ENCODE data around the gene PDE11A.

Gene PDE11A

GRCh38 chr2:177756336-177756735 lies 316.2 kb downstream of the PDE11A start:
- no peak for DNase-seq

- no peak for DNase-seq
These were observed 318.1 kb downstream of the PDE11A start for GRCh38 chr2:177754492-177754873.

GRCh38 chr2:177753682-177754491 lies 318.7 kb downstream of the PDE11A start:
- no peak for DNase-seq

- DNase-seq = no peak
These were observed 324.2 kb downstream of the PDE11A start for GRCh38 chr2:177748360-177748759.

- DNase-seq = no peak
These were observed 325.2 kb downstream of the PDE11A start for GRCh38 chr2:177747384-177747783.

GRCh38 chr2:177746358-177746757 lies 326.2 kb downstream of the PDE11A start:
- no peak for DNase-seq

GRCh38 chr2:177745531-177745930 lies 327.0 kb downstream of the PDE11A start:
- DNase-seq = no peak

GRCh38 chr2:177742851-177743250 lies 329.7 kb downstream of the PDE11A start:
- DNase-seq = no peak

GRCh38 chr2:177741866-177742265 lies 330.7 kb downstream of the PDE11A start:
- DNase-seq = no peak

- DNase-seq = no peak
These were observed 331.9 kb downstream of the PDE11A start for GRCh38 chr2:177740700-177741099.

- DNase-seq = no peak
These were observed 333.9 kb downstream of the PDE11A start for GRCh38 chr2:177738461-177739235.

GRCh38 chr2:177735318-177735803 lies 337.2 kb downstream of the PDE11A start:
- DNase-seq = no peak

GRCh38 chr2:177733322-177733855 lies 339.2 kb downstream of the PDE11A start:
- DNase-seq = no peak

GRCh38 chr2:177731384-177731783 lies 341.2 kb downstream of the PDE11A start:
- no peak for DNase-seq

- no peak for DNase-seq
These were observed 341.8 kb downstream of the PDE11A start for GRCh38 chr2:177730792-177731191.

GRCh38 chr2:177730363-177730762 lies 342.2 kb downstream of the PDE11A start:
- no peak for DNase-seq

- no peak for DNase-seq
These were observed 343.7 kb downstream of the PDE11A start for GRCh38 chr2:177728920-177729319.

GRCh38 chr2:177728399-177728765 lies 344.2 kb downstream of the PDE11A start:
- DNase-seq = no peak

- DNase-seq = no peak
These were observed 344.8 kb downstream of the PDE11A start for GRCh38 chr2:177727577-177728398.

- DNase-seq = no peak
These were observed 345.6 kb downstream of the PDE11A start for GRCh38 chr2:177726931-177727348.

GRCh38 chr2:177724398-177725287 lies 347.9 kb downstream of the PDE11A start:
- peak; percentile 49 to 50 for DNase-seq

GRCh38 chr2:177723235-177723634 lies 349.3 kb downstream of the PDE11A start:
- DNase-seq = no peak
